ENCODE results near the gene DYNC1H1.

GRCh38 chr14:102086709-102086971 is 122.3 kb downstream of the DYNC1H1 start:
- TF ChIP-seq, protein P1, sequence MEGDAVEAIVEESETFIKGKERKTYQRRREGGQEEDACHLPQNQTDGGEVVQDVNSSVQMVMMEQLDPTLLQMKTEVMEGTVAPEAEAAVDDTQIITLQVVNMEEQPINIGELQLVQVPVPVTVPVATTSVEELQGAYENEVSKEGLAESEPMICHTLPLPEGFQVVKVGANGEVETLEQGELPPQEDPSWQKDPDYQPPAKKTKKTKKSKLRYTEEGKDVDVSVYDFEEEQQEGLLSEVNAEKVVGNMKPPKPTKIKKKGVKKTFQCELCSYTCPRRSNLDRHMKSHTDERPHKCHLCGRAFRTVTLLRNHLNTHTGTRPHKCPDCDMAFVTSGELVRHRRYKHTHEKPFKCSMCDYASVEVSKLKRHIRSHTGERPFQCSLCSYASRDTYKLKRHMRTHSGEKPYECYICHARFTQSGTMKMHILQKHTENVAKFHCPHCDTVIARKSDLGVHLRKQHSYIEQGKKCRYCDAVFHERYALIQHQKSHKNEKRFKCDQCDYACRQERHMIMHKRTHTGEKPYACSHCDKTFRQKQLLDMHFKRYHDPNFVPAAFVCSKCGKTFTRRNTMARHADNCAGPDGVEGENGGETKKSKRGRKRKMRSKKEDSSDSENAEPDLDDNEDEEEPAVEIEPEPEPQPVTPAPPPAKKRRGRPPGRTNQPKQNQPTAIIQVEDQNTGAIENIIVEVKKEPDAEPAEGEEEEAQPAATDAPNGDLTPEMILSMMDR (conservative IDR thresholded peaks at IDR 0.05; ENCODE audit: low read depth, low read length), result no peak
- no peak for TF ChIP-seq EZH2phosphoT487 (IDR thresholded peaks at IDR 0.05; ENCODE audit: borderline replicate concordance, low read length)
- TF ChIP-seq EZH2 (IDR thresholded peaks at IDR 0.05; ENCODE audit: low read length, unreplicated experiment), result no peak
